ENCODE measurements around the gene TXNDC2.

GRCh38 chr18:9907867-9908266, 22.1 kb downstream of the TXNDC2 start:
- TF ChIP-seq, protein P1, sequence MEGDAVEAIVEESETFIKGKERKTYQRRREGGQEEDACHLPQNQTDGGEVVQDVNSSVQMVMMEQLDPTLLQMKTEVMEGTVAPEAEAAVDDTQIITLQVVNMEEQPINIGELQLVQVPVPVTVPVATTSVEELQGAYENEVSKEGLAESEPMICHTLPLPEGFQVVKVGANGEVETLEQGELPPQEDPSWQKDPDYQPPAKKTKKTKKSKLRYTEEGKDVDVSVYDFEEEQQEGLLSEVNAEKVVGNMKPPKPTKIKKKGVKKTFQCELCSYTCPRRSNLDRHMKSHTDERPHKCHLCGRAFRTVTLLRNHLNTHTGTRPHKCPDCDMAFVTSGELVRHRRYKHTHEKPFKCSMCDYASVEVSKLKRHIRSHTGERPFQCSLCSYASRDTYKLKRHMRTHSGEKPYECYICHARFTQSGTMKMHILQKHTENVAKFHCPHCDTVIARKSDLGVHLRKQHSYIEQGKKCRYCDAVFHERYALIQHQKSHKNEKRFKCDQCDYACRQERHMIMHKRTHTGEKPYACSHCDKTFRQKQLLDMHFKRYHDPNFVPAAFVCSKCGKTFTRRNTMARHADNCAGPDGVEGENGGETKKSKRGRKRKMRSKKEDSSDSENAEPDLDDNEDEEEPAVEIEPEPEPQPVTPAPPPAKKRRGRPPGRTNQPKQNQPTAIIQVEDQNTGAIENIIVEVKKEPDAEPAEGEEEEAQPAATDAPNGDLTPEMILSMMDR (IDR thresholded peaks at IDR 0.05; ENCODE audit: low read length) = no peak
- TF ChIP-seq EZH2phosphoT487 (IDR thresholded peaks at IDR 0.05; ENCODE audit: low read length) = no peak
